Hematopoietic multipotent progenitor cell treated with erythropoietin and hydrocortisone succinate and interleukin-3 and kit ligand, for 15 days (in vitro differentiated cells): ENCODE measurements around the gene COL5A3.
"Not testable (repeated sequence)": the region's sequence is repeated elsewhere in the genome, so short reads cannot be mapped to it uniquely, and the experiment has no call there.

Experiments
- DNase-seq: peaks from one replicate; pipeline ENCODE4 v3.0.0-alpha.2; 2015; ENCODE audit warnings: low spot score

The COL5A3 gene

GRCh38 chr19:10010247-10010691, at the start of gene COL5A3:
Gene COL5A3, minus strand, starts transcription at chr19:10010504. Its CDS starts 119 bp downstream, at chr19:10010385.
- DNase-seq: no peak

GRCh38 chr19:10052602-10053360, 42.5 kb upstream of the COL5A3 start:
- DNase-seq: no peak

- DNase-seq: no peak
Measured at GRCh38 chr19:10049626-10050025, 39.3 kb upstream of the COL5A3 start.

GRCh38 chr19:10045371-10045770, 35.1 kb upstream of the COL5A3 start:
- DNase-seq: no peak

- DNase-seq: no peak
Measured at GRCh38 chr19:10044390-10044789, 34.1 kb upstream of the COL5A3 start.

- DNase-seq: no peak
Measured at GRCh38 chr19:10043286-10043927, 33.1 kb upstream of the COL5A3 start.

GRCh38 chr19:10037809-10038208, 27.5 kb upstream of the COL5A3 start:
- no peak for DNase-seq

- no peak for DNase-seq
Measured at GRCh38 chr19:10037367-10037766, 27.1 kb upstream of the COL5A3 start.

- DNase-seq: no peak
Measured at GRCh38 chr19:10036601-10037071, 26.3 kb upstream of the COL5A3 start.

GRCh38 chr19:10033614-10034013, 23.3 kb upstream of the COL5A3 start:
- no peak for DNase-seq

GRCh38 chr19:10027158-10027997, 17.1 kb upstream of the COL5A3 start:
- DNase-seq: peak; percentile 78

GRCh38 chr19:10026744-10027143, 16.4 kb upstream of the COL5A3 start:
- DNase-seq: no peak

- DNase-seq: not testable (repeated sequence)
Measured at GRCh38 chr19:10023096-10023495, 12.8 kb upstream of the COL5A3 start.

- no peak for DNase-seq
Measured at GRCh38 chr19:10021863-10022262, 11.6 kb upstream of the COL5A3 start.

GRCh38 chr19:10021446-10021845, 11.1 kb upstream of the COL5A3 start:
- no peak for DNase-seq

- no peak for DNase-seq
Measured at GRCh38 chr19:10020851-10021250, 10.5 kb upstream of the COL5A3 start.

- DNase-seq: no peak
Measured at GRCh38 chr19:10019246-10019645, 8.9 kb upstream of the COL5A3 start.

GRCh38 chr19:10018786-10019185, 8.5 kb upstream of the COL5A3 start:
- DNase-seq: no peak

GRCh38 chr19:10018263-10018662, 8.0 kb upstream of the COL5A3 start:
- DNase-seq: no peak

- no peak for DNase-seq
Measured at GRCh38 chr19:10013834-10014618, 3.7 kb upstream of the COL5A3 start.

- no peak for DNase-seq
Measured at GRCh38 chr19:10013316-10013715, 3.0 kb upstream of the COL5A3 start, which contains the start of gene RDH8. Gene RDH8, plus strand, starts transcription at chr19:10013483. Its CDS starts 15 bp downstream, at chr19:10013498.

- no peak for DNase-seq
Measured at GRCh38 chr19:10011974-10012373, 1.7 kb upstream of the COL5A3 start.
